ENCODE measurements around the gene PCBP3.
"Not testable (repeated sequence)": the region's sequence is repeated elsewhere in the genome, so short reads cannot be mapped to it uniquely, and the experiment has no call there.

Gene PCBP3

DNA sequence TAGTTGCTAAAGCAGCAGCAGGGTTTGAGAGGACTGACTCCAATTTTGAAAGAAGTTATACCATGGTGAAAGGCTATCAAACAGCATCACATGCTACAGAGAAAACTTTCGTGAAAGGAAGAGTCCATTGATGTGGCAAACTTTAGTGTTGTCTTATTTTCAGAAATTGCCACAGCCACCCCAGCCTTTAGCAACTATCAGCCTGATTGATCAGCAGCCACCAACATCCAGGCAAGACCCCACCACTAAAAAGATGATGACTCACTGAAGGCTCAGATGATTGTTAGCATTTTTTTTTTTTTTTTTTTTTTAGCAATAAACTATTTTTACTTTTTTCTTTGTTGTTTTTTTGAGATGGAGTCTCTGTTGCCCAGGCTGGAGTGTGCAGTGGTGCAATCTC, 35.3 kb downstream of the PCBP3 start:
- not testable (repeated sequence) for DNase-seq (ENCODE audit: low read depth)

DNA sequence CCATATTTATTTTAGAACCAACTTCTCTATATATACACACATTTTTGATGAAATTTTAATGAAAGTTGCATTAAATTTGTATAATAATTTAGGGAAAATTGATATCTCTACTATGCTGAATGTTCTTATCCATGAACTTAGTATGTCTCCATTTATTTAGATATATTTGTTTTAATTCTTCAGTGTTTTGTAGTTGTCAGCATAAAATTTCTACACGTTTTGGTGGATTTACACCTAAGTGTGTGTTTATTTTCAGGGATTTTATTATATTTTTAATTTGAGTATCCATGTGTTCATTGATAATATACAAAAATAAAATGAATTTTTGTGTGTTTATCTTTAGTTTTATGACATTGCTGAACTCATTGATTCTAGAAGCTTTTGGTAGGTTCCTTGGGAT, 36.7 kb downstream of the PCBP3 start:
- DNase-seq (ENCODE audit: low read depth) = no peak

- no peak for DNase-seq (ENCODE audit: low read depth)
Measured at GRCh38 chr21:45695086-45695485, 51.6 kb downstream of the PCBP3 start.

GRCh38 chr21:45698493-45699184, 55.1 kb downstream of the PCBP3 start:
- DNase-seq (ENCODE audit: low read depth) = no peak

DNA sequence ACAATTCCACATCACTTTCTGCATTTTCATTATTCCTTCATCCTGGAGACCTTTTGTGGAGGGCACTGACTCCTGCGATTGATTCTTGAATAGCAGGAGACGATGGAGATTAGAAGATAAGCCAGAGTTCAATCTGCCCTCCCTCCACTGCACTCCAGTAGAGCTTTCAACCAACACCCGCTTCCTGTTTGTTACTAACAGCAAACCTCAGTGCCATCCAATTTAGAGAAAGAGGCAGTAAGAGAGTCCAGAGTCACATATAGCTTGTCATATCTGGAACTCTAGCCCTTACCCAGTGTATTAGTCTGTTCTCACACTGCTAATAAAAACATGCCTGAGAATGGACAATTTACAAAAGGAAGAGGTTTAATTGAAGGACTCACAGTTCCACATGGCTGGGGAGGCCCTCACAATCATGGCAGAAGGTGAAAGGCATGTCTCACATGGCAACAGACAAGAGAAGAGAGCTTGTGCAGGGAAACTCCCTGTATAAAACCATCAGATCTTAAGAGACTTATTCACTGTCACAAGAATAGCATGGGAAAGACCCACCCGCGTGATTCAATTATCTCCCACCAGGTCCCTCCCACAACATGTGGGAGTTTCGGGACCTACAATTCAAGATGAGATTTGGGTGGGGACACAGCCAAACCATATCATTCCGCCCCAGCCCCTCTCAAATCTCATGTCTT, 55.9 kb downstream of the PCBP3 start:
- no peak for DNase-seq (ENCODE audit: low read depth)

GRCh38 chr21:45699966-45700365, 56.4 kb downstream of the PCBP3 start:
- DNase-seq (ENCODE audit: low read depth) = no peak

DNA sequence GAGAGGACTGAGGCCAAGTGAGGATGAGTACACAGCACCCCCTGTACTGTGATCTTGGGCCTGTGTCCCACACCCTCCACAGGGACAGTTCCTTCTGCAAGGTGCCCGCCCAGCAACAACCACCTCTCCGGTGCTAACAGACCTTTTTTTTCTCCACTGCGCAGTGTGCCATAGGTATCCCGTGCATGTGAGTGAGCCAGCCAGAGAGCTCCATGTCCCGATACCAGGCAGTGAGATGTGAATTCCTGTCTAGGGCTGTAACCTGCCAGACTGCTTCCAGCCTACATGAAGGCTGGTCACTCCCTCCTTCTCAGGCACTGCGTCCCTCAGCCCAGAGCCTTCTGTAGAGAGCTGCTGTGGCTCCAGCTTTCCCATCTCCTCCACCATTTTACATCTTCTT, 56.9 kb downstream of the PCBP3 start:
- DNase-seq (ENCODE audit: low read depth) = no peak

DNA sequence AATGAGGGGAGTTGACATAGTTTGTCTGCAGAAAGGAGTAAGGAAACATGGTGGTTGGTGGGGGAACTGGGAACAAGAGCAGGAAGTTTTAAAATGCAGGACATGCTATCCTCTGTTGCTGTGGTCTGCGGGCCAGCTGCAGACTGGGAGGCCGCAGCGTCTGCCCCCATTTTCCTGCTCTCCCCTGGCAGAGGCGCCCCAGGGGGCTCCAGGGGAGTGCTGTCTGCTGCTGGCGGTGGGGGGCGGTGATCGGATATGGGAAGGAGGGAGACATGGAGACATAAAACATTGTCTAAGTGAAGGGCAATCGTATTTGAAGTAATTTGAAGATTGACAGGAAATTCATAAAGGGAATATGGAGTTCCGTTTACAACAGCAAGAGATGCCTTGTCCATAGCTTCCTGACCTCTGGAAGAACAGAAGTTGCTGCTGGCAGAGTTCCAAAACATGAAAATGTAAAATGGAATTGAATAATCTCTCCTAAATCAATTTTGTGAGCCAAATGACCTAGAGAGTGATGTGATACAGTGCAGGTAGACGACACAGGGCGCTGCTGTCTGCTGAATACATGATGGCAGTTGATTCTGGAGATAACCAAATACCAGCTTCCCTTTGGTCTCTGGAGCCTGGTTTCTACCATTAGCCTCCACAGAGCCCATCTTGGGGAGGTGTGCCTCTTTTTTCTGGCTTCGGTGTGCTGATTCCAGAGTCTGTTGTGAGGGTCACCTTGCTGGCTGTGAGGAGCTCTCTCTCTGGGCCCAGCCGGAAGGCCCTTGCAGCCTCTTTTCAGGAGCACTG, 61.0 kb downstream of the PCBP3 start:
- no peak for DNase-seq (ENCODE audit: low read depth)

DNA sequence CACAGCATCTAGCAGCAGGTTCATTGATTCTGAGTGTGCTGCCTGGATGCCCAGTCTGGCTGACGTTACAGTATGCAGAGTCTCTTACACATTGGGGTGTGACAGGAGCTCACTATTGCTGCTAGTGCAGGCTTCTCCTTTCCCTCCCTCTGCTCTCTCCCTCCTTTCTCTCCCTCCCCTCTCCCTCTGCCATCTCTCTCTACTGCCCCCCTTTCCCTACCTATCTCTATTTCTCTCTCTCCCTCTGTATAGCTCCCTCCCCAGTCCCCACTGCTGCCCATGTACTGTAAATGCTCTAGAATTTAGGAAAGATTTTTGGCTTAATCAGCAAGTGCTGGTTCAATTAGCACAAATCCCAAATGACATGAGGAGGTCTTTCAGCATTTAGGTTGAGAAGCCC, 62.8 kb downstream of the PCBP3 start:
- no peak for DNase-seq (ENCODE audit: low read depth)

GRCh38 chr21:45709173-45709572, 65.6 kb downstream of the PCBP3 start:
- DNase-seq (ENCODE audit: low read depth) = no peak

DNA sequence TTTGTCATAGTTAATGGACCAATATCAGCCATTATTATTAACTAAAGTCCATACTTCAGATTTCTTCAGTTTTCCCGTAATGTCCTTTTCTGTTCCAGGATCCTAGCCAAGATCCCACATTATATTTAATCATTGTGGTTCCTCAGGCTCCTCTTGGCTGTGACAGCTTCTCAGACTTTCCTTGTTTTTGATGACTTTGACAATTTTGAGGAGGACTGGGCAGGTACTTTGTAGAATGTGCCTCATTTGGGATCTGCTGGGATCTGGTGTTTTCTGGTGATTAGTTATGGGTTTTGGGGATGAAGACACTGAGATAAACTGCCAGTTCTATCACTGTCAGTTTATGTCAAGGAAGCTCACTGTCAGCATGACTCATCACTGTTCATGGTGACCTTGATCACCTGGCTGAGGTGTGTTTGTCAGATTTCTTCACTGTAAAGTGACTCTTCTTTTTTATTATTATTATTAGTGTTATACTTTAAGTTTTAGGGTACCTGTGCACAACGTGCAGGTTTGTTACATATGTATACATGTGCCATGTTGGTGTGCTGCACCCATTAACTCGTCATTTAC, 66.3 kb downstream of the PCBP3 start:
- no peak for DNase-seq (ENCODE audit: low read depth)

DNA sequence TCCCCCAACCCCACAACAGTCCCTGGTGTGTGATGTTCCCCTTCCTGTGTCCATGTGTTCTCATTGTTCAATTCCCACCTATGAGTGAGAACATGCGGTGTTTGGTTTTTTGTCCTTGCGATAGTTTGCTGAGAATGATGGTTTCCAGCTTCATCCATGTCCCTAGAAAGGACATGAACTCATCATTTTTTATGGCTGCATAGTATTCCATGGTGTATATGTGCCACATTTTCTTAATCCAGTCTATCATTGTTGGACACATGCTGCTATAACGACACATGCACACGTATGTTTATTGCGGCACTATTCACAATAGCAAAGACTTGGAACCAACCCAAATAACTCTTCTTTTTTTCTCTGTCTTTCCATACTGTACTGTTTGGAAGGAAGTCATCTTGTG, 66.8 kb downstream of the PCBP3 start:
- not testable (repeated sequence) for DNase-seq (ENCODE audit: low read depth)

GRCh38 chr21:45713613-45714012, 70.1 kb downstream of the PCBP3 start:
- no peak for DNase-seq (ENCODE audit: low read depth)

DNA sequence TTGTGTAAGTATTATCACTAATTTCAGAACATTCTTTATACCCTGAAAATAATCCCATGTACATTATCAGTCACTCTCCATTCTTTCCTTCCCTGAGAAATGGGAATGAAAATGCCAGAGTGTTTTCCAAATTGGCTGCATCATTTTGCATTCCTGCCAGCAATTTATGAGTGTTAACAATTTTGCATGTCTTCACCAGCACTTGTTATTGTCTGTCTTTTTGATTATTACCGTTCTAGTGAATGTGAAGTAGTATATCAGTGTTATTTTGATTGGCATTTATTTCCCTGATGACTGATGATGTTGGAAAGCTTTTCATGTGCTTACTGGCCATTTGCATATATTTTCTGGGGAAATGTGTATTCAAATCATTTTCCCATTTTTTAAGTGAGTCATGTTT, 71.9 kb downstream of the PCBP3 start:
- no peak for DNase-seq (ENCODE audit: low read depth)

DNA sequence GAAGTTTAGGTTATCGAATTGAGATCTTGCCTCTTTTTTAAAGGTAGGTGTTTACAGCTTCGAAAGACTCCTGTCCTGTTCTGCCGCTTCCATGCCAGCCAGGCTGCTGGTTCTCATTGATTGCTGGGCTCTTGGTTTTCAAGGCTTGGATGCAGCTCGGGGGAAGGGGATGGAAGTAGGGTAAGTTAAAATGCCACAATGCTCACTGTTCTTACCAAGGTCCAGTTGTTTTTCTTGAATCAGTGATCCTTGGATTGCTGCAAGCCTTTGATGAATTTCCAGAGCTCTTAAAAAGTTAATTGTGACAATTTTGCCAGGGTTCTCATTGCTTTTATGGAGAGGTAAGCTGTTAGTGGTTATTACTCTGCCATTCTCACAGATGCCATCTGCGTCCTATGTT, 74.9 kb downstream of the PCBP3 start:
- no peak for DNase-seq (ENCODE audit: low read depth)

DNA sequence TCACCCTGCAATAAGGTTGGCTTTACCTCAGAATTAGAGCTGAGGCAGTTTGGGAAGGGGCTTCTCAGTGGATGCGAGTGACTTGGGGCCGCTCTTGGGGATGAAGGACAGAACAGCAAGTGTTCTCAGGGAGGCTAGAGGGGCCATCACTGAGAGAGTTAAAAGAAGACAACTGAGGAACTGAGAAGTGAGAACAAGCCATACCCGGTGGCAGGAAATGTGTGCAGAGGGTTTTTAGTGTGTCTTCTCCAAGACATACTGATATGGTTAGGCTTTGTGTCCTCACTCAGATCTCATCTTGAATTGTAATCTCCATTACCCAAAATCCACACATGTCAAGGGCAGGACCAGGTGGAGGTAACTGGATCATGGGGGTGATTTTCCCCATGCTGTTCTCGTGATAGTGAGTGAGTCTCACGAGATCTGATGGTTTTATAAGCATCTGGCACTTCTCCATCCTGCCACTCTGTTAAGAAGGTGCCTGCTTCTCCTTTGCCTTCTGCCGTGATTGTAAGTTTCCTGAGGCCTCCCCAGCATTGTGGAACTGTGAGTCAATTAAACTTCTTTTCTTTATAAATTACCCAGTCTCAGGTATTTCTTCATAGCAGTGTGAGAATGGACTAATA, 75.8 kb downstream of the PCBP3 start:
- DNase-seq (ENCODE audit: low read depth) = no peak

DNA sequence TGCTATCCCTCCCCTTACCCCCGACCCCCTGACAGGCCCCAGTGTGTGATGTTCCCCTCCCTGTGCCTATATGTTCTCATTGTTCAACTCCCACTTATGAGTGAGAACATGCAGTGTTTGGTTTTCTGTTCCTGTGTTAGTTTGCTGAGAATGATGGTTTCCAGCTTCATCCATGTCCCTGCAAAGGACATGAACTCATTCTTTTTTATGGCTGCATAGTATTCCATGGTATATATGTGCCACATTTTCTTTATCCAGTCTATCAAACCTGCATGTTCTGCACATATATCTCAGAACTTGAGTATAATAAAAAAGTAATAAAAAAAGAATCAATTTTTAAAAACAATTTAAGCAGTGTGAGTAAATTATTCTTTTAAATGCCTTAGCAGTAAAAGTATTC, 76.7 kb downstream of the PCBP3 start:
- not testable (repeated sequence) for DNase-seq (ENCODE audit: low read depth)

GRCh38 chr21:45721671-45722070, 78.1 kb downstream of the PCBP3 start:
- no peak for DNase-seq (ENCODE audit: low read depth)

DNA sequence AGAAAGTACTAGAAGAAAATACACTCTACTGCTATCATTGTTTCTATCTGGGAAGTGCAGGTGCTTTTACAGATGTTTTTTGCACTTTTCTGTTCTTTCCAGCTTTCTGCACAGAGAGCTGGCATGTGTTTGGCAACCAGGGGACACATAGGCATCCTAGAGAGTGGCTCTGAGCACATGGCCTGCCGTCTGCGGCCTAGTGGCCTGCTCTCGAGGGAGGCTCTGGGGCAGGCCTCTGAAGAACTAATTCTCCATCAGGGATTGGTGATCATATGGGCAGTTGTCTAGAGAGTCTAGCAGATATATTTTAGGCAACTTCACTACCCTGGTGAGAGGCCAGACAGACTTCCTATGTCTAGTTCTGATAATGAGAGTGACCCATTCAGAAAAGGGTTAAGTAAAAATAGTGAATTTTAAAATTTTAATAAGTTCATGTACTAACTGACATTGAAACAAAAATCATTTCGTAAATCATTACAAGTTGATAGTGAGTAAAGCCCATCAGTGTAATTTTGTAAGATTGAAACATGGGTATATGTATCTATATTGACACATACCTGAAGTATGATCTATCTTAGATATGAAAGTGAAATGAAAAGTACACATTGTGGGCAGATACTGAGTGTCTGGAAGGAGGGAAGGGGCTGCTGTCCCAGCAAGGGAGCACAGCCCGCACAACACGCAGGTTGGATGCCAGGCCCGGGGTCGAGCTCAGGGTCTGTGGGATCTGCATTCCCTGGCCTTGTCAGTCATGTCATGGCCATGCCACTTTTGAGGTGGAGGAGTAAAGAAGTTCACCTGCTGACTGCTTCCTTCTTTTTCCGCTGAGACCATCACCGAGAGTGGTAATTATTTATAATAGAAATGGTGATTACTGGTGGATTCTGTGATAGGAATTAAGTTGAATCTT, 79.8 kb downstream of the PCBP3 start:
- DNase-seq (ENCODE audit: low read depth) = no peak

GRCh38 chr21:45724345-45724961, 80.9 kb downstream of the PCBP3 start:
- no peak for DNase-seq (ENCODE audit: low read depth)
